PFSK-1 (cell line): ENCODE data around the gene SEMA3C.

Experiments
- POLR2AphosphoS5 ChIP-seq: IDR thresholded peaks from 2 replicates; pipeline ENCODE4 v1.6.1; 2012; ENCODE audit warnings: low read depth, mild to moderate bottlenecking, control low read depth, low read length, moderate library complexity
- SIN3A ChIP-seq: IDR thresholded peaks from 2 replicates; pipeline ENCODE4 v1.6.1; 2012; ENCODE audit warnings: mild to moderate bottlenecking, low read length, moderate library complexity, borderline replicate concordance; ENCODE audit not compliant: insufficient read depth

GRCh38 chr7:80734011-80734410 lies 184.8 kb downstream of the SEMA3C start:
- TF ChIP-seq SIN3A (no peak), POLR2AphosphoS5 (no peak)
